ENCODE measurements around the gene OR10J1.
"Not testable (repeated sequence)": the region's sequence is repeated elsewhere in the genome, so short reads cannot be mapped to it uniquely, and the experiment has no call there.

The OR10J1 gene, protein sequence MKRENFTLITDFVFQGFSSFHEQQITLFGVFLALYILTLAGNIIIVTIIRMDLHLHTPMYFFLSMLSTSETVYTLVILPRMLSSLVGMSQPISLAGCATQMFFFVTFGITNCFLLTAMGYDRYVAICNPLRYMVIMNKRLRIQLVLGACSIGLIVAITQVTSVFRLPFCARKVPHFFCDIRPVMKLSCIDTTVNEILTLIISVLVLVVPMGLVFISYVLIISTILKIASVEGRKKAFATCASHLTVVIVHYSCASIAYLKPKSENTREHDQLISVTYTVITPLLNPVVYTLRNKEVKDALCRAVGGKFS

DNA sequence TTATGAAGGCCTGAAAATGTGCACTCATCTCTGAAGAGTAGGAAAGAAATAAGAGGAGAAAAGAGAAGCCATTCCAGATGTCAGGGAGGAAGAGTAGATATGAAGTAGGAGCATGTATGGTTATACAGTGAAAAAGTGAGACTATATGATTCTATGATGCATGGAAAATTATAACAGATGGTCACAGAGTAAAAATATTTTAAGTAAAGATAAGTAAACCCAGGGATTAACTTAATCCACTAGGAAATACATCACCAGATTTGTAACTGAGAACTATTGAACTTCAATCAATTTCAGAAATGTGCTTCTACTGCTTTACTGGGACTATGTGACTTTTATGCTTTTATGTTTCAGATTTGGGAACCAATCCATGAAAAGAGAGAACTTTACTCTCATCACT, at the start of gene OR10J1:
TSS of gene OR10J1 (plus strand) at position 301 of the 400 bp plus-strand sequence. CDS start at position 371, 70 bp downstream.
- DNase-seq (ENCODE audit: low read depth in 2 of 2) = no peak

DNA sequence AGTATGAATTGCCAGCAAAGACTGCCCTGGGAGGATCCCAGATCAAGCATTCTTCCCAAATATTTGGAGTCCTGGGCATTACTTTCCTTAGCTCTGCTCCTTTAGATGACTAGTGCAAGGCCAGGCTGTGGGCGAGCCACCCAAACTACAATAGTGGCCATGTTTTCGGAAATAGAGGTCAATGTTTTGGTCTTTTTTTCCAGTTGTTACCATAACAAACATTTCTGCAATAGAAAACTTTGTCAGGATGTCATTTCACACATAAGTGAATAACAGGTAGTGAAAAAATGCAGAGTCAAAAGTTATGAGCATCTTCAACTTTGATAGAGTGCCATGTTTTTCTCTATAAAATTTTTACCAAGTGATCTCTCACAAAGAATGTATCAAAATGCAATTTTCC, 32.7 kb upstream of the OR10J1 start:
- no peak for DNase-seq (ENCODE audit: low read depth in 2 of 2)

DNA sequence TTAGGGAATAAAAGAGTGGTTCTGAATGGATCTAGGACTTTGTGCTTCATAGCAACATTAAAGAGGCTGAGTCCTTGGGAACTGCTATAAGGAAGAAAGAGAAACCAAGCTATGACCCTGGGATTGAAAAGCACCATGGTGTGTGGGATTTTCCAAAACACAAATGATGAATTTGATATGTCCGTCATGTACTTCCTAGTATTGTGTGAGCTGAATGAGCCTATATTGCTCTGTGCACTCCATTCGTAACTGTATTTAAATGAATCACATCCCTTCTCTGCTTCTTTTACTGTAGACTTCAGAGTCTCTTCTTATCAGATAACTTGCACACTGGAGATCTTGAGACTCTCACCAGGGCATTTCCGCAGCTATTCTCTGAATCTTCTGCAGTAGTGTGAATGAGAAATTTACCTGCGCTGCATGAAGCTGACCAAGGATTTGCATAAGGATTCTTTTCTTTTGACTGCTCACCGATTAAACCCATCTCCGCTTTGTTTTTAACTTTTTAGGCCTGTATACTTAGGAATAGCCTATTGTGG, 30.6 kb upstream of the OR10J1 start:
- no peak for DNase-seq (ENCODE audit: low read depth in 2 of 2)

DNA sequence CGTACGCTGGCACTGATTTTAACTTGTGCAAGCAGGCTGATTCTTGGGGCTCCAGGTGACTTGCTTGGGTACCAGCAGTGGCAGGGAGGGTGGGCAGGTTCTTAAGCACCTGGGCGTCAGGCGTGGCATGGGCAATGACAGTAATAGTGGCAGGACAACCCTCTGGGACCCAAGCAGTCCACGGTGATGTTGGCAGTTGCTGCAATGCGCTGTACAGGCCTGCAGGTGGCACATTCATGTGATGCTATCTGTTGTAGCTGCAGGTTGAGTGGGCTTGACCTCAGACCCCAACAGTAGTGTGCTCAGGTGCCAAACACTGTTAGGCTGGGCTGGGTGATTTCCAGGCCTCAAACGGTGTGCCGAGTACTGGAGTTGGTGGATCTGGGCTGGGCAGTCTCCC, 17.7 kb upstream of the OR10J1 start:
- DNase-seq (ENCODE audit: low read depth in 2 of 2) = no peak

DNA sequence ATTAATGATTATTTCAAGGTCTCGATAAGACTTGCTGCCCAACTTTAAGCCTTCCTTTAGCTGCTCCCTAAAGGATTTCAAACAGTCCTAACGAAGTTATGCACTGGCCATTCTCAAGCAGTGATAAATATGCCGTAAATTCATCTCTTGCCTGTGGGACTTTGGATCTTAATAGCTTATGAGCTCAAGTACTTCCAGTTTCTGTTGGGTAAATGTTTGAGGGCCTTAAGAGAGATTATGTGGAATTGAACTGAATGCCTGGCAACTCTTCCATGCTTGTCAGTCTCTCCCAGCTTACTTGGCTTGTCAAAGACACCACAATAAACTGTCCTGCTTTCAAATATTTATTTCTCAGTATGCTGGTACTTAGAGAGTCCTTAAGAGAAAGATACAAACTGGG, 11.0 kb upstream of the OR10J1 start:
- no peak for DNase-seq (ENCODE audit: low read depth in 2 of 2)

DNA sequence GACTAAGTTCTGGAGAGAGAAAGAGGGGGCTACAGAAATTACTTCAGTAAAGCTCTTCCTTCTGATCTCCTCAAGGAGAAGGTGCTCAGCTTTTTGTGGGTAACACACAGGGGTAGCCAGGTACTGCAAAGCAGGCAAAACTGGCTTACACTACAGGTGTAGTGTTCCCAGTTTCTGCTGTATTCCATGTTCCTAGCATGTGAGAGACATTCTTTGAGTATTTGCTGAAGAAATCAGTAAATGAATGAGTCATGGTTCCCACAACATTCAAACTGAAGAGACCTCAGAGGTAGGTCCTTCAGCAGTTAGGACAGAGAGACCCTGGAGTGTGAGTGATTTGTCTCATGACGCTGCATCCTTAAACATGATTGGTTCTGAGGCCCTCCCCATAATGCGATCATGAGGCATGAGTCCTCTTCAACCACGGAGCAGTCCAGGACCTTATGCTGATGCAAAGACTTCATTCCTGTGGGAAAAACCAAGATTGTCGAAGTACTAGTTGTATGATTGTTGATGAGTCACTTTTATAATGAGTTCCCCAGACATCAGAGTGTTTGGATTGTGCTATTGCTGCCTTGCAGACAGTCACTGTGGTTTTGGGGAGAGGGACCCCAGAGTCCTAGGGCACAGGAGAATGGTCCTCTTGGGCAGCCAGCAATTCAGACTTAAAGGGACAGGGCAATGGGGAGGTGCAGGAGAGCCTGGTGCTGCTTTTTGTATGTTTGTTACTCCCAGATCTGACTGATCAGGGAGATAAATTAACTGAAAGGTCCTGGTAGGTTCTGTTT, 10.3 kb upstream of the OR10J1 start:
- DNase-seq (ENCODE audit: low read depth in 2 of 2) = no peak

DNA sequence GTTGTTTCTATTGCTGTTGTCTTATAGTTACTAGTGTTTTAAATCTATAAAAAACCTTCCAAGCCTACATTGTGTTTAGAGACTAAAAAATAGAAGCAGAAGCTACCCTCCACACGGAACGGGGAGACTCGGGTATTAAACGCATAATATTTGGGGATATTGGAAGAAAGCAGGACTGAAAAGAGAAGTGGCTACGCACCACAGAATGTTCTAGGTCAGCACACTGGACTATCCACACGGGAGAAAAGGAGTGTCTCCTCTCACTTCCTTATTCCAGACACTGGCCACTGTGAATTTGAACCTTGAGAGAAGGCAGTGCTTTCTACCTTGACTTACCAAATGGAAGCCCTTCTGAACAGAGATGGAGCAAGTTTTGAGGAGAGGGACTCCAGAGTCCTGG, 8.5 kb upstream of the OR10J1 start:
- no peak for DNase-seq (ENCODE audit: low read depth in 2 of 2)

DNA sequence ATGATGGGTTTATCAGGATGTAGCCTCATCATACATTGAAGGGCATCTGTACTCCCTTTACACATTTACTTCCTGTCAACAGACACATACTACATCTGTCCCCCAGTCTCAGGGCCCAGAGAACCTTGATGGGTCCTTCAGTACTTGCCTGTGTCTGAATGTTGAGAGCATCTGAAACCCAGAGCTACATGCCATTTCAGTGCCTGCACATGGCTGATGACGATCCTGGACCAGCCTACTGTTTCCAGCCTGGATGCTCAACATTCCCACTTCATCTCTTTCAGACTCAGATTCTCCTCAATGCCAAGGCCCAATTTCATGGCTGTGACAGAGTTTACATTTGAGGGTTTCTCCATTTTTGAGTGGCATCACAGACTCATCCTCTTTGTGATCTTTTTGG, 7.6 kb upstream of the OR10J1 start, which contains the start of gene OR10J4:
TSS of gene OR10J4 (plus strand) at position 301 of the 400 bp plus-strand sequence.
- DNase-seq (ENCODE audit: low read depth in 2 of 2) = no peak

DNA sequence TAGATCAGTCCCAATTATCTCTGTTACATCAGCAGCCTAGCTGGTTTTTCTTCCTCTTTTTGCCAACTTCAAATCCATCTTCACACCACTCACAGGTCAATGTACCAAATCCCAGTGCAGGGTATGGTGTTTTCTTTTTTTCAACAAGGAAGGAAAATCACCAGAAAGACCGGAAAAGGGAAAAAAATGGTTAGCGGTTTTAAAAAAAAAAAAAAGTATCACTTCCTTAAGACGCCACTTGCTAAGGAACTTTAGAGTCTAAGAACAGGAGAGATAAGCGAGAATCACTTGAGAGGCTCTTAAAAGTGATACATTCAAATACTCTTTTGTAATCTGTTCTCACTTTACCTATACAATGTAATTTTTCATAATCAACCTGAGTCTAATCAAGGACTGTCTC, 3.1 kb upstream of the OR10J1 start:
- DNase-seq (ENCODE audit: low read depth in 2 of 2) = no peak

DNA sequence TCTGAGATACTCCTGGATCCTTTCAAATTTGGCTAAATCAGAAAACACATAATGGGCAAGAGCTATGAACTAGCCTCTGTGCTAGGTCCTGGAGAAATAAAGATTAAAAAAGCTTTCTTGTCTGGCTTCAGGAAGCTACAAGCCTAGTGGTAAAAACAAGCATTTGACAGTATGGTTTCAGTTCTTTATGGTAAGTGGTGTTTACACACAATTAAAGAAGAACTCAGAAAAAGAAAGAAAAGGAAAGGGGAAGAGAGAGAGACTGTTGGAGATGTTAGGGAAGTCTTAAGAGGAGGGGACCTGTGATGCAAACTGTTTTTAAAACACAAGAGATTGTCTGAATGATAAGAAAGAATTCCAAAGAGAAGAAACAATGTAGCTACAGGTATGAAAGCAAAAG, 1.8 kb downstream of the OR10J1 start:
- no peak for DNase-seq (ENCODE audit: low read depth in 2 of 2)

DNA sequence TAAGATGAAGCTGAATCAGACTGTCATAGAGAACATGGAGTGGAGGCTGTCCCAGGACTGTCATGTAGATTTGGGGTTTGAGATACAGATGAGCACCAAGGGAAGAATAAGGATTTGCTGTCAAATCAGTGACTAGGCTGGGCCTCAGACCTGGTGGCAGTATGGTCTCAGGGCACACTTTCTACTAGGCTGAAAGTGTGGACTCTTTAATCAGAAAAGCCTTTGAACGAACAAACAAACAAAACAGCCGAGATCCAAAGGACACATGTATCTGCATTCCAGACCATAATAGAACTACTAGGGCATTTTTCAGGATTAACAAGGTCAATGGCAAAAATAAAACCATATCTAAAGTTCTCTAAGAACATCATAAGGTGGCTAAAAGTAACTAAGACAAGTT, 2.9 kb downstream of the OR10J1 start:
- DNase-seq (ENCODE audit: low read depth in 2 of 2) = no peak

DNA sequence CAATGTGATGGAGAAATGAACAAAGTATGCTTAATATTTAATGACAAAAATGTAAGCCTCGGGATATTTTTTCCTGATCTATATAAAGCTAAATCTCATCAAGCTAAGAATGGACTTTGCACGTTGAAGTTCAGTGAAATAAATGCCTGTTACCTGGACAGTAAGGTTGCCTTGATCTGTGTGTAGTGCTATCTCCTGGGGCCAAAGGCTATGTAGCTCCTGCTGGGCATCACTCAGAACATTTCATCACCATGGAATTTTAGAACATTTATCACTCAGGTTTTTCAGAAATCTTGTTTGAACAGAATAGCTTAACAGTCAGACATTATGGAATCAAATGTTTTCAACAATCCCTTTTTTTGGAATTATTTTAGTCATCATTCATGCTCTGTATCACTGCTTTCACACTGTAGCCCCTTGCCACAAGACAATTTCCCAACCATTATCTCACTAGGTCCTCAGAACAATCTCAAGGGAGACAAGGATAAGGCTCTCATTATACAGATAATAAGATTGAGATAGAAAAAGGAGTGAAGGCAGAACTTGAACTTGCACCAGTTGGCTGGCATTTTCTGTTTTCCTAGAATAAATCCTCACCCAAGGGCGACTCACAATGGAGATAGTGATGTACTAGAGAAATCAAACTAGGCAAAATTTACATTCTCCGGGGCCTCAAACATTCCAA, 3.7 kb downstream of the OR10J1 start:
- DNase-seq (ENCODE audit: low read depth in 2 of 2) = no peak

DNA sequence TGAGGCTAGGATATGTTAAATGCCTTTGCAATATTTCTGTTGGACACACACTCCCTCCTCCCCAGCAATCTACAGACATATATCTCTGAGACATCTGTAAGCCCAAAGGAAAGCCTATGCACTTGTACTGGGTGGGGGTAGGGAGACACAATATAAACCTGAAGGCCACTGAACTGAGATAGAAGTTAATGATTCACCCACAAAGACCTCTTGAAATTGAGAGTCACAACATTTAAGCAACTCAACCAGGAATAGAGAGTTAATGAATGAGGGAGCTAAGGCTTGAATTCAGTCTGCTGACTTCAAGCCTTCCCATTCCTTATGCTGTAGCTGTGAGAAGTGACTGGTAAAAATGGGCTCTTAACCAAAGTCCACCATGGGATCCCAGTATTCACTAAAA, 5.0 kb downstream of the OR10J1 start:
- DNase-seq (ENCODE audit: low read depth in 2 of 2) = no peak

DNA sequence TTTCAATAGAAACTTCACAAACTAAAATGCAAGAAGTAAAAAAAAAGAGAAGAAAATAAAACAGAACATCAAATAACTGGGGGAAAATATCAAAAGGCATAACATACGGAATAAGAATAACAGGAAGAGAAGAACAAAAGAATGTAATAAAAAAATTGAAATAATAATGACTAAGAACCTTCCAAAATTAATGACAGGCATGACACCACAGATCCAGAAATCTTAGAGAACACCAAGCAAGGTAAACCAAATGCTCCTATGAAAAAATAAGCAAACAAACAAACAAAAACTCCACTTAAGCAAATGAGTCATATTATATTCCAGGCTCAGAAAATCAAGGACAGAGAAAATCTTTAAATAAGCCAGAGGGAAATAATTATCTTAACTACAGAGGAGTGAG, 8.7 kb downstream of the OR10J1 start:
- no peak for DNase-seq (ENCODE audit: low read depth in 2 of 2)

DNA sequence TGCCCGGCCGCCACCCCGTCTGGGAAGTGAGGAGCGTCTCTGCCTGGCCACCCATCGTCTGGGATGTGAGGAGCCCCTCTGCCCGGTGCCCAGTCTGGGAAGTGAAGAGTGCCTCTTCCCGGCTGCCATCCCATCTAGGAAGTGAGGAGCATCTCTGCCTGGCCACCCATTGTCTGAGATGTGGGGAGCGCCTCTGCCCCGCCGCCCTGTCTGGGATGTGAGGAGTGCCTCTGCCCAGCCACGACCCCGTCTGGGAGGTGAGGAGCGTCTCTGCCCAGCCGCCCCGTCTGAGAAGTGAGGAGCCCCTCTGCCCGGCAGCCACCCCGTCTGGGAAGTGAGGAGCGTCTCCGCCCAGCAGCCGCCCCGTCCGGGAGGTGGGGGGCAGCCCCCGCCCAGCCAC, 10.1 kb downstream of the OR10J1 start:
- not testable (repeated sequence) for DNase-seq (ENCODE audit: low read depth in 2 of 2)

DNA sequence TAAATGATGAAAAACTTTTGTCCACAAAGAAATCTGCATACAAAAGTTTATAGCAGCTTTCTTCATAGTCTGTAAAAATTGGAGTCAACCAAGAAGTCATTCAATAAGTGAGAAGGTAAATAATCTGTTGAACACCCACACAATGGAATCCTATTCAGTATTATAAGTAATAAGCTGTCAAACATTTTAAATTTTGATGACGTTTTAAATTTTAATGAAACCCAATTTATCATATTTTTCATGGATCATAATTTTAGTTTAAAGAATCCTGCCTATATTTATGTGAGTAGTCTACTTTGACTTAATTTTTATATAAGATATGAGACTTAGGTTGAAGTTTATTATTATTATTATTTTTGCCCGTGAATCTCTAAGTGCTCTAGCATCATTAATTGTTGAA, 20.0 kb downstream of the OR10J1 start:
- no peak for DNase-seq (ENCODE audit: low read depth in 2 of 2)

DNA sequence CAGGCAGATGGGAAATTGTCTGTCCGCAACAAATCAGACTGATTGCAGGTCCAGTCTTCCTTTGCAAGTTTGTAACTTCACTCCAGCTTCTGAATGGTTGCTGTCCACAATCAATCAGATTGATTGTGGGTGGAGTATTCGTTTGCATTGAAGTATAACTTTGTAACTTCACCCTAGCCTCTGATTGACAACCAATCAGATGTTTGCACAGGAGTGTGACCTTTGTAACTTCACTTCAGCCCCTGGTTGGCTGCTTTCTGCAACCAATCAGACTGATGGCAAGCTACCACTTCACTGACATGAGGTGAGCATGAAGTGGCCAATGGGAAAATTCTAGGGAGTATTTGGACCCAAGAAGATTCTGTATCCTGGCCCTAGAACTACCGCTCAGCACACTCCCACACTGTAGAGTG, 25.7 kb downstream of the OR10J1 start:
- no peak for DNase-seq (ENCODE audit: low read depth in 2 of 2)

DNA sequence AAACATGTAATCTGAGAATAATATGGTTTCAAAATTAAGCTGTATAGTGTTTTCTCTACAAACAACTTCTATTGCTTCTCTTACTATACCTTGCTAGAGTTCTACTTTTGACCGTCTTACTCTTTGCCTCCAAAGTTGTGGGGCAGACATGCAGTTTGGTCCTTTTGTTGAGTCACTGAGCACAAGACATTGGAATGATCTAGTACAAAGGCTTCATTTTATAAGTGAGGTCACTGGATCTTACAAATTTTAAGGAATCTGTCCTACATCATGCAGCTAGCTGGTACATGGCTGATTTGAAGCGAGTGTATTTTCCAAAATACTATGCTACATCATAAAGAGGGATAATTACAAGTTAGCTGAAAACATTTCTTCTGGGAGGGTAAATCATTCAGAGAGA, 28.8 kb downstream of the OR10J1 start:
- DNase-seq (ENCODE audit: low read depth in 2 of 2) = no peak

DNA sequence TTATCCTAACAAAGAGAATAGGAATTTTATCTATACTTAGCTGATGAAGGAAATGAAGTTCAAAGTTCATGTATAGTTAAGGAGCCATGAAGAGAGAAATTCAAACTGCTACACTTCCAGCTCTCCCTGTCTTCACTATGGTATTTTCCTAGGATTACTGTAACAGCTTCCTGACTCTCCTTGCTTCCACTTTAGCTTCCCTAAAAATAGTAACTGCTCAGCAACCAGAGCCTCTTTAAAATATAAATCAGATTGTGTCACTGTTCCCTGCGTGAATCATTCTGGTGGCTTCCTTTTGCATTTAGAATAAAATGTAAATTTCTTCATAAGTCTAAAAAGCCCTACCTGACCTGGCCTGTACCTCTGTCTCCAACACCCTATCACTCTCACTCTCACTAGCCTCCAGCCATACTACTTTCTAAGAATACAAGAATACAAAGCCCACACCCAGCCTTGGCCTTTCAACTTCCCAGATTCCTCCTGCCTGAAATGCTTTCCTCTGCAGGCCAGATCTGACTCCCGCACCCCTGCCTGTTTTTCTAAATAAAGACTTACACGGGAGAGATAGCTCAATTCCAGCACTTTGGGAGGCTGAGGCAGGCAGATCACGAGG, 30.5 kb downstream of the OR10J1 start:
- no peak for DNase-seq (ENCODE audit: low read depth in 2 of 2)

DNA sequence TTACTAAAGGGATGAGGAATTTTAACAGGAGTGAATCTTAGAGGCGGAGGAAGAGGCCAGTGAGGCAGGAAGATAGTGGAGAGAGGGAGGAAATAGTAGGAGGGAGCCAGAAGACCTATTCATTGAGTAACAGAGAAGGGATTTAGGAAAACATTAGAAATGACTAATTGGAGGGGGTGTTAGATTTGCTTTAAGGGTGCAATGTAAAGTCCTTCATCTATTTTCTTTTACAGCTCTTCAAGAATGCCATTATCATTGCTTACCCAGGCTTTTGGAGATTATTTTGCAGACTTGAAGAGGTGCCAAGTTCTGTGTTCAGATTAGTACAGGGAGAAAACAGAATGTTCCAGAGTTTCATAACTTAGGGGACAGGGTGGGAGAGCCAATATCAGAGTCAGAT, 33.8 kb downstream of the OR10J1 start:
- no peak for DNase-seq (ENCODE audit: low read depth in 2 of 2)

DNA sequence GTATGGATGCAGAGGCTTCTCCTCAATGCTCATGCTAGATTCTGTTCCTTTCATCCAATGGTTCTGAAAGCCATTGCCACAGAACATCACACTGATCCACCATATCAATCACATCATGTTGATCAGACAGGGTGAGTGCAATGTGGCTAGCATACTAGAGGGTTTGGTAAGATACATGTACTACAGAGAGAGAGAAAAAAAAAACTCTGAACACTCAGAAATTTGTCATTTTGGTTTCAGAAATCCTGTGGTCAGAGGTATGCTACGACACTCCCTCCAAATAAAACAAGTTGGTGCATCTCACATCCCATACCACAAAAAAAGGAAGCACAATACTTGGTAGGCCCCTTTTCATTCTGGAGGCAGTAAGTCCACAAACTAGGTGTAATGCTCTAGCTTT, 35.4 kb downstream of the OR10J1 start:
- no peak for DNase-seq (ENCODE audit: low read depth in 2 of 2)

DNA sequence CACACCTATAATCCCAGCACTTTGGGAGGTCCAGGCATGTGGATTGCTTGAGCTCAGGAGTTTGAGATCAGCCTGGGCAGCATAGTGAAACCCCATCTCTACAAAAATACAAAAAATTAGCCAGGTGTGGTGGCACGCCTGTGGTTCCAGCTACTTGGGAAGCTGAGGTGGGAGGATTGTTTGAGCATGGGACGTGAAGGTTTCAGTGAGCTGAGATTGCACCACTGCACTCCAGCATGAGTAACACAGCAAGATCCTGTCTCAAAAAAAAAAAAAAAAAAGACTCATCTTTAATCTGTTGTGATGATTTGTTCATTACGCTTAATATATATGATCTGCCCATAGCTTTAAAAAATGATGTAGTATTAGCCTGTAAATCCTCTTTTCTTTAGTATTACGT, 44.0 kb downstream of the OR10J1 start:
- no peak for DNase-seq (ENCODE audit: low read depth in 2 of 2)
